Astrocyte of the cerebellum (primary cell): ENCODE results near the gene CHMP3.
"Not testable (repeated sequence)": the region's sequence is repeated elsewhere in the genome, so short reads cannot be mapped to it uniquely, and the experiment has no call there.

ENCODE experiments used
- DNase-seq: peaks from one replicate; pipeline ENCODE4 v3.0.0-alpha.2; 2011; ENCODE audit warnings: low read depth
- H3K4me3 ChIP-seq: 2 replicates; pipeline ENCODE4 v1.5.1; 2011; ENCODE audit warnings: mild to moderate bottlenecking, low read depth, low read length, moderate library complexity
- in situ Hi-C: cut with HindIII; loops from 2 replicates; pipeline ENCODE4 v1.10.0; 2017; ENCODE audit warnings: low sequenced_read_pairs
- TF ChIP-seq, protein P1 (sequence below): IDR thresholded peaks from 2 replicates; pipeline ENCODE4 v1.5.1; 2012; ENCODE audit warnings: low read length, low read depth, moderate library complexity, mild to moderate bottlenecking; ENCODE audit errors: missing control alignments

CHMP3 gene

DNA sequence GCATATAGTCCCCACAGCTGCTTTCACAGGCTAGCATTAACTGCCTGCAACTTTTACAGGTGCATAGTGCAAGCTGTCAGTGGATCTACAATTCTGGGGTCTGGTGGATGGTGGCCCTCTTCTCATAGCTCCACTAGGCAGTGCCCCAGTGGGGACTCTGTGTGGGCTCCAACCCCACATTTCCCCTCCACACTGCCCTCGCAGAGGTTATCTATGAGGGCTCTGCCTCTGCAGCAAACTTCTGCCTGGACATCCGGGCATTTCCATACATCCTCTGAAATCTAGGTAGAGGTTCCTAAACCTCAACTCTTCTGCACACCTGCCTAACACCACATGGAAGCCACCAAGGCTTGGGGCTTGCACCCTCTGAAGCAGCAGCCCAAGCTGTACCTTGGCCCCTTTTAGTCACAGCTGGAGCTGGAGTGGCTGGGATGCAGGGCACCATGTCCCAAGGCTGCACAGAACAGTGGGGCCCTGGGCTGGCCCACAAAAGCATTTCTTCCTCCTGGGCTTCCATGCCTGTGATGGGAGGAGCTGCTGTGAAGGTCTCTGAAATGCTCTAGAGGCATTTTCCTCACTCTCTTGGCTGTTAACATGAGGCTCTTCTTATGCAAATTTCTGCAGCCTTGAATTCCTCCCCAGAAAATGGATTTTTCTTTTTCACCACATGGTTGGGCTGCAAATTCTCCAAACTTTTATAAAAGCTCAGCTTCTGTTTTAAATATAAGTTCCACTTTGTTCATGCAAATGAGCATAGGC lies 62.7 kb downstream of the CHMP3 start:
- no peak for DNase-seq
- TF ChIP-seq, protein P1, sequence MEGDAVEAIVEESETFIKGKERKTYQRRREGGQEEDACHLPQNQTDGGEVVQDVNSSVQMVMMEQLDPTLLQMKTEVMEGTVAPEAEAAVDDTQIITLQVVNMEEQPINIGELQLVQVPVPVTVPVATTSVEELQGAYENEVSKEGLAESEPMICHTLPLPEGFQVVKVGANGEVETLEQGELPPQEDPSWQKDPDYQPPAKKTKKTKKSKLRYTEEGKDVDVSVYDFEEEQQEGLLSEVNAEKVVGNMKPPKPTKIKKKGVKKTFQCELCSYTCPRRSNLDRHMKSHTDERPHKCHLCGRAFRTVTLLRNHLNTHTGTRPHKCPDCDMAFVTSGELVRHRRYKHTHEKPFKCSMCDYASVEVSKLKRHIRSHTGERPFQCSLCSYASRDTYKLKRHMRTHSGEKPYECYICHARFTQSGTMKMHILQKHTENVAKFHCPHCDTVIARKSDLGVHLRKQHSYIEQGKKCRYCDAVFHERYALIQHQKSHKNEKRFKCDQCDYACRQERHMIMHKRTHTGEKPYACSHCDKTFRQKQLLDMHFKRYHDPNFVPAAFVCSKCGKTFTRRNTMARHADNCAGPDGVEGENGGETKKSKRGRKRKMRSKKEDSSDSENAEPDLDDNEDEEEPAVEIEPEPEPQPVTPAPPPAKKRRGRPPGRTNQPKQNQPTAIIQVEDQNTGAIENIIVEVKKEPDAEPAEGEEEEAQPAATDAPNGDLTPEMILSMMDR = no peak
- in situ Hi-C loops = no loop called here

DNA sequence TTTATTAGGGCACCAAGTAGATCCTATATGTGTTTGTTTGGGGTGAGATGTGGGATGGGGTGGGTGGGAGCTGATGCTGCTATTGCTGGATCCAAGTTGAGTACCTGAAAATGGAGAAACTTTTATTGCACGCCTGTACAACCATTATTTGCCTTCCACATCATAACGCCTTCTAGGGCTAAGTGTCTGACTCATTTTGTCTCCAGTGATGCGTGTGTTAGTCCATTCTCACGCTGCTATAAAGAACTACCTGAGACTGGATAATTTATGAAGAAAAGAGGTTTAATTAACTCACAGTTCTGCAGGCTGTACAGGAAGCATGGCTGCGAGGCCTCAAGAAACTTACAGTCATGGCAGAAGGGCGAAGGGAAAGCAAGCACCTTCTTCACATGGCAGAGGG lies 63.9 kb downstream of the CHMP3 start:
- H3K4me3 ChIP-seq = no peak overlapping the region
- in situ Hi-C loops = no loop called here
- TF ChIP-seq, protein P1 = no peak
- DNase-seq = no peak

More for the DNA sequence above, 62.7 kb downstream of the CHMP3 start:
- H3K4me3 ChIP-seq = no peak overlapping the region

DNA sequence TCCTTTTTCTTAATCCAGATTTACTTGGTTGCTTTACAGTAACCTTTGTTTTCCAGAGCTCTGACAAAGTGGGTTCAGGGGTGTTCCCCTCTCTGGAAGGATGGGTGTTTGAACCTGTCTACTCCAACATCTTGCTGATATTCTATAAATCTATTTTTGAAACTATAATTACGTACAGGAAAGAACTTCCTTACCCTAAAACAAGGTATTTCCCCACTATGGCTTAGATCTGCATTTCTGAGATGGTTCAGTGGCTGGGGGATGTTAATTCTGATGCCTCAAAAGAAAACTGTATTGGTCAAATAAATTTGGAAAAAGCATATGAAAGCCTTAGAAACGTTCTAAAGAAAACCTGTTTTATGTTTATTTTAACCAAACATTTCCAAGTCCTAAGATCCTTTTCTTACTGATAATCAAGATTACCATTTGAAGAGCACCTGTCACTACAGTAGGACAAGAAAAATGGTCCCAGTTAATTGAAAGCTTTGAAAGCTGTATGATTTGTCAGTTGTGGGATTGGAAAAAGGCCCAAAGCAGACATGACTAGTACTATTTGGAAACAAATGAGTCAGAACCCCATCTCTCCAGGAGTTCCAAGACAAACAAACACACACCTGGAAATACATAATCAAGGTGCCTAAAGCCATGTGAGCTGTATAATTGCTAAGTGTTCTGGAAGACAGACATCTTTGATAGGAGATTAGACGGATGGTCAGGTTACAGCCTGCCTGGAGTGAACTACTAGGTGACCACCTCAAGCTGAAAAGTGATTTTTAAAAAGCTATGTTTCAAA lies 64.6 kb downstream of the CHMP3 start:
- TF ChIP-seq, protein P1 = no peak
- no peak for DNase-seq
- no peak overlapping the region for H3K4me3 ChIP-seq
- in situ Hi-C loops = no loop called here

DNA sequence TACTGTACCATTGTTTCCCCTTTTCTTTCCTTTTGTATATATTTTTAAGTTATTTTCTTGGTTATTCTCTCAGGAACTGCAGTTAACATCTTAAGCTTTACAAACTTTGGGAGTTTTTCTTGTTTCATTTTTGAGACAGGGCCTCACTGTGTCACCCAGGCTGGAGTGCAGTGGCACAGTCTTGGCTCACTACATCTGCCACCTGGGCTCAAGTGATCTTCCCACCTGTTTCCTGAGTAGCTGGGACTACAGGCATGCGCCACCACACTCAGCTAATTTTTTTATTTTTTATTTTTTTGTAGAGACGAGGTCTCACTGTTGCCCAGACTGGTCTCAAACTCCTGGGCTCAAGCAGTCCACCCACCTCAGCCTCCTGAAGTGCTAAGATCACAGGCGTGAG lies 66.9 kb downstream of the CHMP3 start:
- in situ Hi-C loops, H3K4me3 ChIP-seq, DNase-seq: not testable (repeated sequence)

DNA sequence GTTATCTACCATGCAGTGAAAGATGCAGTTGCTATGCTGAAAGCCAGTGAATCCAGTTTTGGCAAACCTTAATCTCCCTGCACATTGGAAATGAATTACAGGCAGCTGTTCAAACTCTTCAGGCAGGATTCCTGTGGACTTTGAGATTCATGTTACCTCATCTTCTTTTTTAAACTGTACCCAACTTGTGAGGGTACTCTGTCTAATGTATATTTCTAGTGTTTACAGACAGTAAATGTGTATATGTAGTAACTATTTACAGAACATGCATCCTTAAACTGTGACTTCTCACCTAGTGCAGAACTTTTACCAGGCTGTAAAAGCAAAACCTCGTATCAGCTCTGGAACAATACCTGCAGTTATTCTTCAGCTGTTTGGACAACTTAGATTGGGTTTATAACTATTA lies 71.2 kb downstream of the CHMP3 start:
- TF ChIP-seq, protein P1 = no peak
- DNase-seq = no peak
- no peak overlapping the region for H3K4me3 ChIP-seq

DNA sequence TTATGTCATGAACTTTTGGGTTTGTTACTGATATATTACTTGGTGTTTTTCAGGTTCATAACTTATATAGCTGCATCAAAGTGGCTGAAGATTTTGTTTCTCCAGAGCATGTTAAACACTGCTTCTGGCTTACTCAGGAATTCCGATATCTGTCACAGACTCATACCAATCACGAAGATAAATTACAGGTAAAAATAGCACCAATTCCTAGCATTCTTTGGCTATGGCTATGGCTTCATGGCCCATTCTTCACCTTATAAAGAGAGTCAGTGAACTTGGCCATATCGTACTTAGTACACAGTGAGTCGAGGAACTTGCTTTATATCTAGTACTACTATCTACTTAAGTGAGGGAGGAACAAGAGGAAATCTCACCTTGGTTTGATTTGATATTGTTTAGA lies 72.2 kb downstream of the CHMP3 start:
- TF ChIP-seq, protein P1 = no peak
- no peak overlapping the region for H3K4me3 ChIP-seq
- no peak for DNase-seq
- in situ Hi-C loops = loop anchor here (5.0 kb wide), 1 partner anchor 89 kb away; no protein-coding TSS in a partner anchor

More for the DNA sequence above, 71.2 kb downstream of the CHMP3 start:
- in situ Hi-C loops = loop anchor here (5.0 kb wide), 1 partner anchor 90 kb away; no protein-coding TSS in a partner anchor

DNA sequence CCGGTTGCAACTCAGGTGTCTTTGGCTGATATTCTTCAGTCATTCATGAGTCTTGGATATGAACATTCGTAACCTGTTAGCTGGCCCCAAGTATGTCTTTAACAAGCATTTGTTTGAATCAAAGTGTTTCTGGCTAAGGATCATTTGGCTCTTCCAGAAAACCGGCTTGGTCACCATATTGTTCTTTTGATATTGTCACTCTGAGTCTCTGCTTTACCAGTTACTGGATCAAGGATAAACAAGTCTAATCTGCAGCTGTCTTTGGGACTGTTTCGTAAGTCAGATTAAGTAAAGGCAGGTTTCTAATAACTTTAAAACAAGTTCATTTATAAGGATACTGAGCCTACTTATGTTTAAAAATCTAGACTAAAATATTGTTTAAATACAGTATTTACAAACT lies 73.0 kb downstream of the CHMP3 start:
- DNase-seq = no peak

More for the DNA sequence above, 73.0 kb downstream of the CHMP3 start:
- in situ Hi-C loops = loop anchor here (5.0 kb wide), 1 partner anchor 88 kb away; no protein-coding TSS in a partner anchor
- H3K4me3 ChIP-seq = no peak overlapping the region
- TF ChIP-seq, protein P1 = no peak
